NCI-H82 (cell line): Measurements from ENCODE around the gene PTGIS.

Source experiments
- DNase-seq: peaks from one replicate; lab custom pipeline; 2025; lab: John Stamatoyannopoulos, UW

PTGIS gene

GRCh38 chr20:49529470-49529869 is 38.5 kb downstream of the PTGIS start:
- no peak for DNase-seq

DNA sequence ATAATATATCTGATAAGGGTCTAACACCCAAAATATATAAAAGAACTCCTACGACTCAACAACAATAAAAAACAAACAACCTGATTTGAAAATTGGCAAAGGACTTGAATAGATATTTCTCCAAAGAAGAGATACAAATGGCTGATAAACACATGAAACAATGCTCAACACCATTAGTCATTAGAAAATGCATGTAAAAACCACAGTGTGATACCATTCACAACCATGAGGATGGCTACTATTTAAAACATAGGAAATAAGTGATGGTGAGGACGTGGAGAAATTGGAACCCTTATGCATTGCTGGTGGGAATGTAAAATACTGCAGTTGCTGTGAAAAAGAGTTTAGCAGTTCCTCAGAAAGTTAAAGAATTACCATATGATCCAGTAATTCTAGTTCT is 41.4 kb downstream of the PTGIS start:
- DNase-seq = no peak

- DNase-seq = no peak
These were observed 41.9 kb downstream of the PTGIS start for GRCh38 chr20:49526056-49526455.

DNA sequence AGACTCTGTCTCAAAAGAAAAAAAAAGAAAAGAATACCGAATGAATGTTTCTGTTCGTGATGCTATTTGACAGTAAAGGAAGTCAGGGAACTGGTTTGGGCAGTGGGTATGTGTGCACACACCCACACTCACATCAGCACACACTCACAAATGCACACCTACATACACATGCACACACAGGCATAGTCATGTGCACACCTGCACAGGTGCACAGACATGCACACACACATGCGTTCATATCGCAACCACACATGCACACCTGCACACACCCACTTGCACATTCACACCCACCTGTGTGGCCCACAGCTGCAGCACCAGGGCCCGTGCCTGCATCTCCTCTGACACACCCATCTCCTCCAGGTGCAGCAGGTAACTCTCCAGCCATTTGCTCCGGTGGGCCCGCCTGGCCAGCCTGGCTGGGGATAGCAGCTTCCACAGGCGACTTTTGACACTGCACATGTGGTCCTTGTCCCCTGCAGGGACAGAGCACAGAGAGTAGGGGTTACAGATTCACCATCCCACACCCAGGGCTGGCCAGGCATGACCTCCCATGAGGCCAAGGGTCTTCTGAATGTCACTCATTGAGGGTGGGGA is 44.1 kb downstream of the PTGIS start:
- DNase-seq = no peak

GRCh38 chr20:49521356-49521755 is 46.6 kb downstream of the PTGIS start:
- DNase-seq = no peak

- peak; percentile 11 for DNase-seq
These were observed 48.1 kb downstream of the PTGIS start for GRCh38 chr20:49519777-49520359.

DNA sequence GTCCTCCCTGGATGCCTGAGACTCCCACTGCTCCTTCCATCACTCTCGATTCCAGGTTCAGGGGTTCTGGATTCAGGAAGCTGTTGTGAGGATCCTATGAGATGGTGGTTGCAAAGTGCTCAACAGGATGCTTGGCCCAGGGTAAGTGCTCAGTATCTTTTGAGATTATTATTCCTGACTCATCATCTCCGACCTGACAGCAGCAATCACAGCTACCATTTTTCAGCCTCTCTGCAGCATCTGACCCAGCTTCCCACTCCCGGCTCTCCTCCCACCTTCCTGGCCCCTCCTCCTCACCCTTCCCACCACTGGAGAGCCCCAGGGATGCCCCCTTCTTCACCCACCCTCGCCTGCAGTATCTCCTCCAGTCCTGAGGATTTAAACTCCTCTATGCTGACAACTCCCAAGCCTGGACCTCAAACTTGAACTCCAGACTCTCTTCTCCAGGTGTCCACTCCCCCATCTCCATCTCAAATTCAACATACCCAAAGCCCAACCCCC is 48.7 kb downstream of the PTGIS start:
- DNase-seq = no peak

DNA sequence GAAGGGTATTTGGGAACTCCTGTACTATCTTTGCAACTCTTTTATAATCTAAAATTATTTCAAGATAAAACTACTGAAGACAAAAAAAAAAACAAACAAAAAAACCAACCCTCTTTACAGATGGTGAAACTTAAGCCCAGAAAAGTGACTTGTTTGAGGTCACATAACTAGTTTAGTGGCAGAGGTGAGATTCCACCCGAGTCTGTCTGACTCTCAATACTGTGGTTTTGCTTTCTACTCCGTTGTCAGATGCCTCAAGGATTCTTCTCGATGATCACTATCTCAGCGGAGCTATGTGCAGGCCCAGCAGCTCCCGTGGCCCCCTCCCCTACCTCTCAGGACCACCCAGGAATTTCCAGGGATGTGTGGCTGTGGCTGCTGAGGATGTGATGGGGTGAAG is 49.4 kb downstream of the PTGIS start:
- DNase-seq = no peak

GRCh38 chr20:49517805-49518100 is 50.2 kb downstream of the PTGIS start:
- DNase-seq = no peak

- DNase-seq = peak; percentile 42
These were observed 50.8 kb downstream of the PTGIS start for GRCh38 chr20:49516916-49517804.

DNA sequence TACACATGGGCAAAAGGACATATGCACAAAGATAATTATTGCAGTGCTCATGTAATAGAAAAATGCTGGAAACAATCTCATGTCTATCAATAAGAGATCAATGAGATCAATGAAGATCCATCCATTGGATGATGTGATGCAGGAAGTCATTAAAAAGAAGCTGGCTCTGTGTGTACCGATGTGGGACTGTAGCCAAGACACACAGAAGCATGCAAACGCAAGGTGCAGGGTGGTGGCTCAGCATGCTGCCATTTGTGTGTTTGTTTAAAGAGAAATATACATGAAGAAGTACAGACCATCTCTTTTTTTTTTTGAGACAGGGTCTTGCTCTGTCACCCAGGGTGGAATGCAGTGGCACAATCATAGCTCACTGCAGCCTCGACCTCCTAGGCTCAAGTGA is 52.4 kb downstream of the PTGIS start:
- DNase-seq = no peak

DNA sequence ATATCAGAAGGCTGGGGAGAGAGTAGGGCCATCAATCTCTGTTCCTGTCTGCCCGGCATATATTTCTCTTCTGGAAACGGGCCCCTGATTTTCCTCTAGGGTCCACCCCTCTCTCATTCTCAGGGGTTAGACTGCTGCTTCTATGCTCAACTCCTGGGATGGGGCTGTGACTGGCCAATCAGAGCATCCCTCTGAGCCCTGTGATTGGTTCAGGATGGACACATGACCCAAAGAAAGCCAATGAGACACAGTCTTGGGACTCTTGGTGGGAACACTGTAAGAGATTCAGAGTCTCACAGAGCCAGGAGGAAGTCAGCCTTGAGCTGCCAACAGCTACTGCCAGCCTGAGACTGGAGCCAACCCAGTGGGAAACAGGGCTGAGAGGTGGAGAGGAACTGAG is 54.4 kb downstream of the PTGIS start:
- peak; percentile 10 for DNase-seq

- no peak for DNase-seq
These were observed 54.9 kb downstream of the PTGIS start for GRCh38 chr20:49513009-49513408.

DNA sequence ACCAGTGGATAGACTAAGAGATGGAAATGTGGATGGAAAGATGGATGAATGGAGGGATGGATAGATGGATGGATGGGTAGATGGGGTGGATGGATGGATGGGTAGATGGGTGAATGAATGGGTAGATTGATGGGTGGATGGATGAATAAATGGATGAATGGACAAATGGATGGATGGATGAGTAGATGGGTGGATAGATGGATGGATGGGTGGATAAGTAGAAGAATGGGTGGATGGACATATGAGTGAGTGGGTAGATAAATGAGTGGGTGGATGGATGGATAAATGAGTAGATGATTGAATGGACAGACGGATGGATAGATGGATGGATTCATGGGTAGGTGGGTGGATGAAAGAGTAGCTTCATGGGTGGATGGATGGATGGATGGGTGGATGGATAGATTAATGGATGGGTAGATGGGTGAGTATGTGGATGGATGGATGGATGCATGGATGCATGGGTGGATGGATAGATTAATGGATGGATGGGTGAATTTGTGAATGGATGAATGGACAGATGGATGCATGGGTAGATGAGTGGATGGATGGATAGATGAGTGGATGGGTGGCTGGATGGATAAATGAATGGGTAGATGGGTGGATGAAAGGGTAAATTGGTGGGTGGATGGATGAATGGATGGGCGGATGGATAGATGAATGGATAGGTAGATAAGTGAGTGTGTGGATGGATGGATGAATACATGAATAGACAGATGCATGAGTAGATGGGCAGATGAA is 56.0 kb downstream of the PTGIS start:
- no peak for DNase-seq

DNA sequence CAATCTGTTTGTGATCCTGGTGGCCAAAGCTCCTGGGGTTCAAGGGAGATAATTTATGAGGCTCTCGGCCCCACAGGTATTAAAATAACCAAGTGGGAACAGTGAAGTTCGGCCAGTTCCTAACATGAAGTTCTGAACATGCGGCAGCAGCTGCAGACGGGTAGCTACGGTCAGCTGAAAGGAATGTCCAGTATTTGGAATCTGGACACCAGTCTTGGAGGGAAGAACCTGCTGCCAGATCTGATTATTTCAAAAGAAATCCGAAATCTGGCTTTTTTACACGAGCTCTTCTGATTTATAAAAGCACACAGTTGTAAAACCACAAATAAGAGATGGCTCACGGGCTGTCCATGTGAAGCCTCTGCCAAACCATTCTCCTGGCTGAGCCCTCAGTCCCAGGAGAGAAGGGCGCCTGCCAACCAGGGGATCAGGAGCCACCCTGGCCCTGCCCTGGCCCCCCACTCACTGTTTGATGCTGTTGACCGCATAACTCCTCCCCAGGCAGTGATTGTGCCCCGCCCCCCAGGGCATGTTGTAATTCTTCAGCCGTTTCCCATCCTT is 57.3 kb downstream of the PTGIS start:
- DNase-seq = no peak

DNA sequence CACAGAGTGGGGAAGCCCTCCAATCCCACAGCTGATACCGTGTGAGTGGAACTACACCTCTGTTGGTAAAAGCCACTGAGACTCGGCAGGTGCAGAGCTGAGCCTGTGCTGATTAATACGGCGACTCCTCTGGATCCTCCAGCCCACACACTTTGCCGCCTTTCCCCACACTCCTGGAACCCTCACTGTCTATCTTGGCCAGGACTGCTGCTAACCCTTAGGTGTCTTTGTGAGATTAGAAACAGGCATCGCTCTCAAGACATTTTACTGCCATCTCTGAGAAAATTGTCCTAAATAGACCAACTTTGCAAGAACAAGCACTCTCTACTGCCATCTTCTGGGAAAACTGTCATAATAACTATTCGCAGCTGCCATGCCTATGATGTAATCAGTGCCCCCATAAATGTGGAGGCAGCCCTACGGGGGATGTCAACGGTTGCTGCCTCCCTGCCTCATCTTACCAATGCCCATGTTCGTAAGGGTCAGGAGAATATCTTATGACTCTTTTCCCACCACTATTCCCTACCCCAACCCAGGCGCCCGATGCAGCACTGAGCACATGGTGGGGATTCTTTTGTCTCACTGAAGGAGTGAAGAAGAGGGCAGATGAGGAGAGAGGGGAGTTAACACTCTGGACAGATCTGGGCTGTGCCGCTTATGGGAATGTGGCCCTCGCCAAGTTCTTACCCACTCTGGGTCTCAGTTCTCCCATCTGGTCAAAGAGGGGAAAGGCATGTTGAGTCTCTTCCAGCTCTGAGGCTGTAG is 59.3 kb downstream of the PTGIS start:
- peak; percentile 82 for DNase-seq

- no peak for DNase-seq
These were observed 60.0 kb downstream of the PTGIS start for GRCh38 chr20:49507741-49508434.

DNA sequence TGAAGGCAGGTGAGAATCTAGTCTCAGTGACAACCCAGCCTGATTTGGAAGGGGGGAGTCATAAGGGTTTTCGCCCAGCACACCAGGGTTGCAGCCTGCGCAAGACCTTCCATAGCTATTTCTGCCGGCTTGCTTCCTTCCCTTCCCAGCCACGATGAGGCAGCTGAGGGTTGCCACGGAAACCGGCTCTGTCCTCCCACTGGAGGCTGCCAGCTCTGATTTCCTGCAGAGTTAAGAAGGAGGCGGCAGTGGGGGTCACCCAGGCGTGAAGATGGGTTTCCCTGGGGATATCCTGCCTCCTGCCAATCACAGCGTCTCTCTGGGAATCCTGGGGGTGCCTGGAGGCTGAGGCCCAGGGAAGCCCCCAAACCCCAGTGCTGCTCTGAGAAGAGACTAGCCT is 62.4 kb downstream of the PTGIS start:
- DNase-seq = peak; percentile 62

DNA sequence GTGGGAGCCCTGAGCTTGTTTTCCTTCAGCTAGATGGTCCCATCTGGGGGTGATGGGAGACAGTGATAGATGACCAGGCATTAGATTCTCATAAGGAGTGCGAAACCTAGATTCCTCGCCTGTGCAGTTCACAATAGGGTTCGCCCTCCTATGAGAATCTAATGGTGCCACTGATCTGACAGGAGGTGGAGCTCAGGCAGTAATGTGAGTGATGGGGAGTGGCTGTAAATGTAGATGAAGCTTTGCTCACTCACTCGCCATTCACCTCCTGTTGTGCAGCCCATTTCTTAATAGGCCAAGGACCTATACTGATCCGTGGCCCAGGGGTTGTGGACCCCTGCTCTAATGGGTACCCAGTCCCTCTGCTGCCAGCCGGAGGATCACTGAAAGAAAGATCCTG is 64.8 kb downstream of the PTGIS start:
- no peak for DNase-seq

GRCh38 chr20:49501917-49502316 is 66.0 kb downstream of the PTGIS start:
- peak; percentile 61 for DNase-seq

GRCh38 chr20:49497398-49497669 is 70.6 kb downstream of the PTGIS start:
- DNase-seq = no peak
